ENCODE data around the gene SIPA1.

DNA sequence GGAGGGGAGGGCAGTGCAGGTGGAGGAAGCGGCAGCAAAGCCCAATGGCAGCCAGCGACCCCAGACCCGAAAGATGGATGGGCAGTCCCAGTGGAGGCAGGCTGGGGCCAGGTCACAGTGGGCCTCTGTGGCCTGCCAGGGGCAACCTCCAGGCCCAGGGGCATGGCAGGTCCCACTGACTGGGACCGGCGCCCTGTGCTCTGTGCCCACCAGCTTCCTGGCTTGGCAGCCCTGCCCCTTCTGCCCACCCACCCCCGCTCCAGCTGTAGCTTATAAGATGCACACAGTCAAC is 38.0 kb upstream of the SIPA1 start:
- TF ChIP-seq, protein P1, sequence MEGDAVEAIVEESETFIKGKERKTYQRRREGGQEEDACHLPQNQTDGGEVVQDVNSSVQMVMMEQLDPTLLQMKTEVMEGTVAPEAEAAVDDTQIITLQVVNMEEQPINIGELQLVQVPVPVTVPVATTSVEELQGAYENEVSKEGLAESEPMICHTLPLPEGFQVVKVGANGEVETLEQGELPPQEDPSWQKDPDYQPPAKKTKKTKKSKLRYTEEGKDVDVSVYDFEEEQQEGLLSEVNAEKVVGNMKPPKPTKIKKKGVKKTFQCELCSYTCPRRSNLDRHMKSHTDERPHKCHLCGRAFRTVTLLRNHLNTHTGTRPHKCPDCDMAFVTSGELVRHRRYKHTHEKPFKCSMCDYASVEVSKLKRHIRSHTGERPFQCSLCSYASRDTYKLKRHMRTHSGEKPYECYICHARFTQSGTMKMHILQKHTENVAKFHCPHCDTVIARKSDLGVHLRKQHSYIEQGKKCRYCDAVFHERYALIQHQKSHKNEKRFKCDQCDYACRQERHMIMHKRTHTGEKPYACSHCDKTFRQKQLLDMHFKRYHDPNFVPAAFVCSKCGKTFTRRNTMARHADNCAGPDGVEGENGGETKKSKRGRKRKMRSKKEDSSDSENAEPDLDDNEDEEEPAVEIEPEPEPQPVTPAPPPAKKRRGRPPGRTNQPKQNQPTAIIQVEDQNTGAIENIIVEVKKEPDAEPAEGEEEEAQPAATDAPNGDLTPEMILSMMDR (IDR thresholded peaks at IDR 0.05) = no peak
- TF ChIP-seq EP300 (IDR thresholded peaks at IDR 0.05) = no peak

All from ovary (tissue), 3 donors.